Mucosa of rectum (tissue), 2 donors: ENCODE results near the gene RCOR1.

Source experiments
- H3K27ac ChIP-seq, 2 donors: one replicate each; pipeline ENCODE4 v1.7.0; 2013; ENCODE audit warnings: inconsistent platforms in 2 of 2, low read depth in 2 of 2, low read length in 2 of 2
- H3K27me3 ChIP-seq, 2 donors: one replicate each; pipeline ENCODE4 v1.7.0; 2013; ENCODE audit warnings: low read length in 2 of 2; ENCODE audit not compliant: control insufficient read depth in 2 of 2, insufficient read depth in 2 of 2
- H3K36me3 ChIP-seq, 2 donors: one replicate each; pipeline ENCODE4 v1.7.0; 2013; ENCODE audit warnings: low read length in 2 of 2; ENCODE audit not compliant: control insufficient read depth in 2 of 2, insufficient read depth in 2 of 2
- H3K4me1 ChIP-seq, 2 donors: one replicate each; pipeline ENCODE4 v1.7.0; 2013; ENCODE audit warnings: low read length in 2 of 2, mild to moderate bottlenecking in 1 of 2; ENCODE audit not compliant: control insufficient read depth in 2 of 2, insufficient read depth in 2 of 2
- H3K4me3 ChIP-seq, 2 donors: one replicate each; pipeline ENCODE4 v1.7.0; 2013; ENCODE audit warnings: low read length in 2 of 2
- H3K9ac ChIP-seq, 2 donors: one replicate each; pipeline ENCODE4 v1.7.0; 2013; ENCODE audit warnings: low read length in 2 of 2, low read depth in 1 of 2, mild to moderate bottlenecking in 1 of 2
- H3K9me3 ChIP-seq, 2 donors: one replicate each; pipeline ENCODE4 v1.7.0; 2013; ENCODE audit warnings: low read length in 2 of 2; ENCODE audit not compliant: control insufficient read depth in 2 of 2
- donor health status: healthy.
- donor health status: Normal muscosa, but diverticular disease.

Gene RCOR1

GRCh38 chr14:102654298-102654697 lies 61.8 kb downstream of the RCOR1 start:
- H3K4me3 ChIP-seq = no peak overlapping the region
- H3K9ac ChIP-seq = no peak overlapping the region
- peaks cover 0 to 2% of the 10 kb centered on the region in 2 donors for H3K4me1 ChIP-seq
- H3K27ac ChIP-seq = no peak overlapping the region
- no peaks in the 10 kb centered on the region for H3K36me3 ChIP-seq
- no peaks in the 10 kb centered on the region for H3K27me3 ChIP-seq
- no peaks in the 10 kb centered on the region for H3K9me3 ChIP-seq

- H3K4me1 ChIP-seq = no peaks in the 10 kb centered on the region
- H3K9ac ChIP-seq = no peak overlapping the region
- H3K27me3 ChIP-seq = no peaks in the 10 kb centered on the region
- no peak overlapping the region for H3K4me3 ChIP-seq
- H3K27ac ChIP-seq = no peak overlapping the region
- H3K36me3 ChIP-seq = no peaks in the 10 kb centered on the region
- no peaks in the 10 kb centered on the region for H3K9me3 ChIP-seq
Measured at GRCh38 chr14:102655137-102655536, 62.7 kb downstream of the RCOR1 start.

GRCh38 chr14:102659797-102660196 lies 67.3 kb downstream of the RCOR1 start:
- no peaks in the 10 kb centered on the region for H3K4me1 ChIP-seq
- no peak overlapping the region for H3K27ac ChIP-seq
- H3K9ac ChIP-seq = no peak overlapping the region
- H3K9me3 ChIP-seq = no peaks in the 10 kb centered on the region
- H3K36me3 ChIP-seq = no peaks in the 10 kb centered on the region
- H3K4me3 ChIP-seq = no peak overlapping the region
- H3K27me3 ChIP-seq = no peaks in the 10 kb centered on the region

- Histone ChIP-seq H3K9me3 (no peaks in the 10 kb centered on the region), H3K4me1 (no peaks in the 10 kb centered on the region), H3K4me3 (no peak overlapping the region), H3K9ac (no peak overlapping the region), H3K27ac (no peak overlapping the region), H3K36me3 (no peaks in the 10 kb centered on the region), H3K27me3 (no peaks in the 10 kb centered on the region)
Measured at GRCh38 chr14:102661614-102662013, 69.2 kb downstream of the RCOR1 start.

- H3K36me3 ChIP-seq = no peaks in the 10 kb centered on the region
- no peak overlapping the region for H3K4me3 ChIP-seq
- no peak overlapping the region for H3K9ac ChIP-seq
- no peaks in the 10 kb centered on the region for H3K9me3 ChIP-seq
- H3K27me3 ChIP-seq = no peaks in the 10 kb centered on the region
- no peaks in the 10 kb centered on the region for H3K4me1 ChIP-seq
- H3K27ac ChIP-seq = no peak overlapping the region
Measured at GRCh38 chr14:102662636-102663430, 70.4 kb downstream of the RCOR1 start.

- Histone ChIP-seq H3K27me3 (no peaks in the 10 kb centered on the region), H3K9me3 (no peaks in the 10 kb centered on the region), H3K27ac (no peak overlapping the region), H3K9ac (no peak overlapping the region), H3K4me1 (no peaks in the 10 kb centered on the region), H3K4me3 (no peak overlapping the region), H3K36me3 (no peaks in the 10 kb centered on the region)
Measured at GRCh38 chr14:102663440-102663839, 71.0 kb downstream of the RCOR1 start.

- no peaks in the 10 kb centered on the region for H3K27me3 ChIP-seq
- H3K9ac ChIP-seq = no peak overlapping the region
- H3K4me1 ChIP-seq = no peaks in the 10 kb centered on the region
- no peak overlapping the region for H3K4me3 ChIP-seq
- no peaks in the 10 kb centered on the region for H3K36me3 ChIP-seq
- H3K9me3 ChIP-seq = no peaks in the 10 kb centered on the region
- H3K27ac ChIP-seq = no peak overlapping the region
Measured at GRCh38 chr14:102665621-102666020, 73.2 kb downstream of the RCOR1 start.

- Histone ChIP-seq H3K4me3 (no peak overlapping the region), H3K27me3 (no peaks in the 10 kb centered on the region), H3K9me3 (no peaks in the 10 kb centered on the region), H3K27ac (no peak overlapping the region), H3K4me1 (no peaks in the 10 kb centered on the region), H3K36me3 (no peaks in the 10 kb centered on the region), H3K9ac (no peak overlapping the region)
Measured at GRCh38 chr14:102666635-102667034, 74.2 kb downstream of the RCOR1 start.

GRCh38 chr14:102667703-102668102 lies 75.3 kb downstream of the RCOR1 start:
- Histone ChIP-seq H3K4me3 (no peak overlapping the region), H3K27ac (no peak overlapping the region), H3K36me3 (no peaks in the 10 kb centered on the region), H3K27me3 (no peaks in the 10 kb centered on the region), H3K9me3 (no peaks in the 10 kb centered on the region), H3K4me1 (no peaks in the 10 kb centered on the region), H3K9ac (no peak overlapping the region)

- H3K9ac ChIP-seq = no peak overlapping the region
Measured at GRCh38 chr14:102668291-102668873, 75.9 kb downstream of the RCOR1 start.

More at GRCh38 chr14:102668291-102668873, 75.9 kb downstream of the RCOR1 start:
- Histone ChIP-seq H3K4me1 (no peaks in the 10 kb centered on the region), H3K27ac (no peak overlapping the region), H3K27me3 (no peaks in the 10 kb centered on the region), H3K4me3 (no peak overlapping the region), H3K36me3 (no peaks in the 10 kb centered on the region), H3K9me3 (no peaks in the 10 kb centered on the region)
